Measurements from ENCODE around the gene HAGHL.
"Not testable (repeated sequence)": the region's sequence is repeated elsewhere in the genome, so short reads cannot be mapped to it uniquely, and the experiment has no call there.

The HAGHL gene

DNA sequence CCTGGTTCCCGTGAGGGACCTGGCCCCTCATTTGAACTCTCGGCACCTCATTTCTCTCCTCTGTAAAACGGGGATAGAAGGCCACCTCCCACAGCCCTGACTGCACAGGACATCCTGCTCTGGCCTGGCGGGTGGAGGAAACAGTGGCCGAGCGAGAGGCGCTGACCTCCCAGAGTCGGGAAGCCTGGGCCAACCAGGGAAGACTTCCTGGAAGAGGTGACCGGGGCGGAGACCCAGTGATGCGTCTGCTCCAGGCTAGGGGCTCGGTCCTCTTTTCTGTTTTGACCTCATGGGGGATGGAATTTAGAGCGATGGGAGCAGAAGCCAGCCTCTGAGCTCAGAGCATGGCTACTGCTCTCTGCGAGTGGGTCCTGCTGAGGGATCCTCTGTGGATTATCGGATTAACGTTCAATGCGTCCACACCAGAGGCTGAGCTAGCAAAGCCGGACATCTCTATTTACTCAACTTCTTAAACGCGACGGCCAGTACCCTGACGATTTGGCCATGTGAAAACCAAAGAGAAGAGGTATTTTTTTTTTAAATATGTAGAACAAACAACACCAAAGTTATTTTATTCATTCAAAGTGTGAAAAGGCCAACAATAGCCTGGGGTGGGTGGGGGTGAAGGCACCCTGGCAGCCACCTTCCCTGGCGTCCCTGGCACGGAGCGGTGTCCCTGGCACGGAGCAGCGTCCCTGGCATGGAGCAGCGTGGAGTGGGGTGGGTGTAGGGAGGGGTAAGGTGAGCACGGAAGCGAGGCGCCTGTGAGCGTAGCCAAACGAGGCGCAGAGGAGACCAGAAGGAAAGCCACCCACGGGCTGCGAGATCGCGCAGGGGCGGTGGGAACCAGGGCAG, 24.5 kb downstream of the HAGHL start:
- no peak for DNase-seq (ENCODE audit: low read depth in 2 of 3, low spot score in 1 of 3)

DNA sequence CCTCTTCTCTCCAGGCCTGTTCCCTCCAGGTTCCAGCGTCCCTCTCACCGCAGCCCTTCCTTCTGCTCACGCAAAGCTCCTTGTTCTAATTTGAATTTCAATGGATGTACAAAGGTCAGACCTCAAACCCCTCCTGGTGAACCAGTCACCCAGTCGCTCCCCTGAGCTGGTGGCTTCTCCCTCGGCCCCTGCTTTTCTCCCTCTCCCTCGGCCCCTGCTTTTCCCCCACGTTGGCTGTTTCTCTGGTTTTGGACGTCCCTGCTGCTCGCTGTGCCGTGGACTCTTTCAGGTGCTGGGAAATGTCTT, 25.1 kb downstream of the HAGHL start:
- no peak for DNase-seq (ENCODE audit: low read depth in 2 of 3, low spot score in 1 of 3)

- not testable (repeated sequence) for DNase-seq (ENCODE audit: low read depth in 2 of 3, low spot score in 1 of 3)
These were observed 27.3 kb downstream of the HAGHL start for GRCh38 chr16:754121-754607.

- DNase-seq (ENCODE audit: low read depth in 2 of 3, low spot score in 1 of 3), result no peak
These were observed 27.8 kb downstream of the HAGHL start for GRCh38 chr16:754656-755055.

DNA sequence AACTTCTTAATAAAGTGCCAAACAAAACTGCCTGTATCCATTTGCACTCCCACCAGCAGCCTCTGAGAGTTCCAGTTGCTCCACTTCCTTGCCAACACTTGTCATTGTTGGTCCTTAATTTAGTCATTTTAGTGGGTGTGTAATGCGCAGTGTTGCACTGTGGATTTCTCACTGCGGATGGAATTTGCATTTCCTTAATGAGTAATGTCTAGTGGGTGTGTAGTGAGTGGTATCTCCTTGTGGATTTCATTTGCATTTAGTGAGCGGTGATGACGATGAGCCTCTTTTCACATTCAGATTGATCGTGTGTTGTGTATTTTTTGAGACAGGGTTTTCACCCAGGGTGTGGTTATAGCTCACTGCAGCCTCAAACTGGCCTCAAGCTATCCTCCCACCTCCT, 29.5 kb downstream of the HAGHL start:
- DNase-seq (ENCODE audit: low read depth in 2 of 3, low spot score in 1 of 3), result no peak

DNA sequence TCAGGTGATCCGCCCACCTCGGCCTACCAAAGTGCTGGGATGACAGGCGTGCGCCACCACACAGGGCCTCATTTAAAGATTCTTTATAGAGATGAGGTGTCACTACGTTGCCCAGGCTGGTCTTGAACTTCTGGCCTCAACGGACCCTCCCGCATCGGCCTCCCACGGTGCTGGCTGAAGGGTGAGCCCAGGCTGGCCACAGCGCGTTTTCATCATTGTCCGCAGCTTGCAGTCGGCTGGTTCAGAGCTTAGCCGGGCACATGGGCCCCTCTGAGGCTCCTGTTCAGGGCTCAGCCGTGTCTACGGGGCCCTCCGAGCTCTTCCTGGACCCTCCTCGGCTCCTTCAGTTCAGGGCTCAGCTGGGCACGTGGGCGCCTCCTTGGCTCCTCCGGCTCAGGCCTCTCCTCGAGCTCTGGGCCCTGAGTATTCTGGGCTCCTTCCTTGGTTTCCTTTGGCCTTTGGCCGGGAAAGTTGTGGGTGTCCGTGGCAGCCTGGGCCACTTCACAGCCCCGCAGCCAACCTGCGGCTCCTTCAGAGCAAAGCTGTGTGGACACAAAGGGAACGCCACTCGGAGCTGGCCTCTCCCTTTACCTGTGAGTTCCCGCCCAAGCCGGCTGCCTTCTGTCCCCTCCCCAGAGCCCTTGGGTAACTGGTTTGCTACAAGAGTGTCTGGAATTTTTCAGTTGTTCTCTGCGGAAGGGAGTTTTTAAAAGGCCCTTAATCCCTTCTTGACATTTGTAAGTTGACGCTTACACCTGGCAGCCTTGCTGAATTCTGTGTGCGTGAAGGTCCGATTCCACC, 32.4 kb downstream of the HAGHL start:
- DNase-seq (ENCODE audit: low read depth in 2 of 3, low spot score in 1 of 3), result no peak

GRCh38 chr16:760065-760464, 33.2 kb downstream of the HAGHL start:
- no peak for DNase-seq (ENCODE audit: low read depth in 2 of 3, low spot score in 1 of 3)

GRCh38 chr16:760545-761343, 33.8 kb downstream of the HAGHL start, which contains the start of gene MSLN:
MSLN (plus strand) TSS chr16:760734; CDS start chr16:762681, 1,947 bp downstream.
- DNase-seq (ENCODE audit: low read depth in 2 of 3, low spot score in 1 of 3), result no peak

DNA sequence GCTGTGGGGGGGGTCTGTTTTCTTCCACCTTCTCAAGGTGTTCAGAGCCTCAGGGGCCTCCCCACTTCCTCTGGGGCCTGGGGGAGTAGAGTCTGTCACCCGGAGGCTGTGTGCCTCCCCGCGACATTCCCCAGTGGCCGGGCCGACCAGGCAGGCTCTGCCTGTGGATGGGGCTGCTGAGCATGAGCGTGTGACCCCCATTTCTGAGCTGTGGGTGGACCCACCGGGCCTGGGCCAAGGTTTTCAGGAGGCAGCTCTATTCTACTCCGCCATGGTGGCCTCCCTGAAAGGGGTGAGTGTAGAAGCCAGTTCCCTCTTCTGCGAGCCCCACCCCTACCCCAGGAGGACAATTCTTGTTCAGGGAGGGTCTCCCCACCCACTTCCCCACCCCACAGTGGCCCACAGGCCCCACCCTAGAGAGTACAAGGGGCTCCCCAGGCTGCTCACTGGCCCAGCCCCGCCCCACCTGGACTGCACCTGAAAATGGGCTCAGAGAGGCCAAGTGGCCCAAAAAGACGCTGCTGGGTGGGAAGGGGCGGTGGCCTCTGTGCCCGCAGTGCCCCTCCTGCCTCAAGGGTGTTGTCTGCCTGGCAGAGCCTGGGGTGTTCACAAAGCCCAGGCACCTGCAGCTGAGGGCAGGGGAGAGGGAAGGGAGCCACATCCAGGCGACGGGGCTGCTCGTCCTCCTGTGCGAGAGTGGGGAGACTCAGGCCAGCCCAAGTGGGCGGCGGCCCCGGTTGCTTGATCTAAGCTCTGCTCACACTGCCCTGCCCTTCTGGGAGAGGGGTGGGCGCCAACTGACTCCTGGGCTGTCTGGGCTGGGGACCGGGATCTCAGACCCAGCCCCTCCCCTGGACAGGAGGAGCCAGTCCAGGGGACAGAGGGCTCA, 35.0 kb downstream of the HAGHL start:
- DNase-seq (ENCODE audit: low read depth in 2 of 3, low spot score in 1 of 3), result no peak

GRCh38 chr16:762595-763268, 35.8 kb downstream of the HAGHL start:
- no peak for DNase-seq (ENCODE audit: low read depth in 2 of 3, low spot score in 1 of 3)

GRCh38 chr16:763369-764183, 36.7 kb downstream of the HAGHL start:
- no peak for DNase-seq (ENCODE audit: low read depth in 2 of 3, low spot score in 1 of 3)

DNA sequence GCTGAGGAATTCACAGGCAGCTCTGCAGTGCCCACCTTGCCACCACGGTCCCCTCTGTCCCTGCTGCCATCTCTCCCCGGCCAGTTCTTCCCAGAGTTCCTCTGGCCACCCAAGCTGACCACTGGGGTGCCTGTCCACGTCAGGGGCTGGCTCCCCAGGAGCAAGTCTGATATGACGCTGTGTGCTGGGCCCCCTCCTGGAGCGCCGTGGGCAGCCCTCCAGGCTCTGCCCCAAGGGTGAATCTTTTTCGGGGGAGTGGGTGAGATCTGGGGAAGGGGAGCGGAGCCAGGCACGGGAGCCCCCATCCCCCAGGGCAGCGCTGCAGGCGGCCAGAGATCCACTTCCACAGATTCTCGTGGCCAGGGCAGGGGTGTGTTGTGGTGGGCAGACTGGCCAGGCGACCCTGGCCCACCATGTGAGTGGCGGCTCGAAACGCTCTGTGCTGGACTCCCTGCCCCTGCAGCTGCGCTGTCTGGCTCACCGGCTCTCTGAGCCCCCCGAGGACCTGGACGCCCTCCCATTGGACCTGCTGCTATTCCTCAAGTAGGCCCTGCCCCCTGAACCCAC, 37.4 kb downstream of the HAGHL start:
- DNase-seq (ENCODE audit: low read depth in 2 of 3, low spot score in 1 of 3), result no peak

GRCh38 chr16:764848-765487, 38.1 kb downstream of the HAGHL start:
- DNase-seq (ENCODE audit: low read depth in 2 of 3, low spot score in 1 of 3), result no peak

- DNase-seq (ENCODE audit: low read depth in 2 of 3, low spot score in 1 of 3), result no peak
These were observed 38.6 kb downstream of the HAGHL start for GRCh38 chr16:765488-765865.

- DNase-seq (ENCODE audit: low read depth in 2 of 3, low spot score in 1 of 3), result no peak
These were observed 39.3 kb downstream of the HAGHL start for GRCh38 chr16:766008-766819.

DNA sequence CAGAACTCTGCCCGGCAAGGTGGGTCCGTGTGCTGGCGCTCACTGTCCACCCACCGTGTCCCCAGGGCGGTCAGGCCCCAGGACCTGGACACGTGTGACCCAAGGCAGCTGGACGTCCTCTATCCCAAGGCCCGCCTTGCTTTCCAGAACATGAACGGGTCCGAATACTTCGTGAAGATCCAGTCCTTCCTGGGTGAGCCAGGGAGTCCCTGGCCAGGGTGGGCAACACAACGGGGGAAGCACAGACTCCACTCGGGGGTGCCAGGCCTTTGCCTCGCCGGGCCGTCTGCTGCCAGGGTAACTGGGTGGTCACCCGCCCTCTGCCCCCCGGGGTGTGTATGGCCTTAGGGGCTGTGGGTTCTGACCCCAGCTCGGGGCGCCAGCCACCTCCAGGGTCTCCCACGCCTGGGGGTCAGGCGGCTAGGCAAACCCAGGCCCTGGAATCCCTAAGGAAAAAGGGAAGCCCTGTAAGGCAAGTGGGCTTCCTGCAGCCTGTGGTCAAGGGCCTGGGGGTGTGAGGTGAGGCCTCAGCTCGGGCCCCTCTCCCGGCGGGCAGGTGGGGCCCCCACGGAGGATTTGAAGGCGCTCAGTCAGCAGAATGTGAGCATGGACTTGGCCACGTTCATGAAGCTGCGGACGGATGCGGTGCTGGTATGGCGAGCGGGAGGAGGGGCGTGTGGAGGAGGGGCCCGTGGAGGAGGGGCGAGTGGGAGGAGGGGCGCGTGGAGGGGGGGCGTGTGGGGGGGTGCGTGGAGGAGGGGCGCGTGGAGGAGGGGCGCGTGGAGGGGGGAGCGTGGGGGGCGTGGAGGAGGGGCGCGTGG, 40.1 kb downstream of the HAGHL start:
- no peak for DNase-seq (ENCODE audit: low read depth in 2 of 3, low spot score in 1 of 3)
